GM08714 (cell line): ENCODE results near the gene BCL11B.

ENCODE experiments used
- H3K4me3 ChIP-seq: fragments of 200-500 bp; sonication (Bioruptor generic); 2 replicates; pipeline ENCODE4 v1.5.1; 2014; ENCODE audit warnings: mild to moderate bottlenecking, low read length, inconsistent platforms
- ZNF274 ChIP-seq: IDR thresholded peaks from 2 replicates; pipeline ENCODE4 v1.6.1; 2012; ENCODE audit warnings: mild to moderate bottlenecking, low read depth, low read length

The BCL11B gene

DNA sequence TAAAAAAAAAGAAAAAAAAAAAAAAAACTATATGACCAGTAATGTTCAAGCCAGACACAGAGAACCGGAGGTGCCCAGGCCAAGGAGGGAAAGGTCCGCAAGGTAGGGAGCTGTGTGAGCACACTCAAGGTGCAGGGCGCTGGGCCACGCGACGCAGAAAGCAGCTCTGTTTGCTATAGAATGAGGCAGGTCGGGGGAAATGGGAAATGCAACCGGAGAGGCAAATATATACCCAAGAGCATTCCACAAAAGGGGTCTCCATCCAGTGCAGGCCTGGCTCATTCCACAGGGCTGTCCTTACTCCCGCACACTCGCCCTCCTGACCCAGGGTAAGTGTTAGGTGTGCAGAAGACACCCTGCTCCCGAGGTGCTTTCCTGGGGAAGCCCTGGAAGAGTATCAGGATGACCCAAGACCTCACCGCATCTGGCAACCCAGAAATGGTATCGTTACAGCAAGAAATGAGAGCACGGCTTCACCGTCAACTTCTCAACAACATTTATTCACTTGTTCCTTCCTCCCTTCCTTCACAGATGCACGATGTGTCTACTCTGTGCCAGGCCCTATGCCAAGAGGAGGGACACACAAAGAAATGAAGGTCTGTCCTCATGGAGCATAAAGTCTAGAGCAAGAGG is 86.4 kb downstream of the BCL11B start:
- no peak for TF ChIP-seq ZNF274
- H3K4me3 ChIP-seq, result no peak overlapping the region

DNA sequence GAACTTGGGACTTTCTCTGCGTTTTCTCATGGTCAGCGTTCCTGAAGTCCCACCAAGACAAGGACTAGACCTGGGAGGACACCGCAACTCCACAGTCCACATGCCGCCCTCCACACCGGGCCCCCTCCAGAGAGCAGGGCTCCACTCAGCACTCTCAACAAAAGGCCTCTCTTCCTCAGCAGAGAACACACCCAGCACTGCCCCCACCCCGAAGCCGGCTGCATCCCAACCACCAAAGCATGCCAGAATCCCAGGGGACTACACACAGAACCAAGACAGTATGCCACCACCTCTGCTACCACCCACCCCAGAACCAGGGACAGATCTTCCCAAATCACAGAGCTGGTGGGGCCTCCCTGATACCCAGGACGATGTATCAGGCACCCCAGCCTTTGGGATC is 88.3 kb downstream of the BCL11B start:
- H3K4me3 ChIP-seq, result no peak overlapping the region
- TF ChIP-seq ZNF274, result no peak

DNA sequence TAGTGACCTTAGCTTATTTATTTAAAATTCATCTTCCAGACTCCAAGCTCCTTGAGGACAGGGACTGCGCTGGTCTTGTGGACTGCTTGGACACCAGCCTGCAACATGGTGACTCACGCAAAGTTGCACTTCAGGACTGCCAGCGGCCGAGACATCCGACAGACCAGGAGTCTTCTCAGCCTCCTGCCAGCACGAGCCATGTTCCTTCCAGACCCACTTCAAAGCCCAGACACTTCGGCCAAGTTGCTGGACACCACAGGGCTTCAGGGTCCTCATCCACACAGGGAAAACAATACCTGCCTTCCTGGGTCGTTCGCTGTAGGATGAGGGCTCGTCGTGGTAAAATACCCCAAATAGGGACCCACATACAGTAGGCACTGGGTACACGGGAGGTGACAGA is 88.7 kb downstream of the BCL11B start:
- H3K4me3 ChIP-seq, result no peak overlapping the region
- no peak for TF ChIP-seq ZNF274

DNA sequence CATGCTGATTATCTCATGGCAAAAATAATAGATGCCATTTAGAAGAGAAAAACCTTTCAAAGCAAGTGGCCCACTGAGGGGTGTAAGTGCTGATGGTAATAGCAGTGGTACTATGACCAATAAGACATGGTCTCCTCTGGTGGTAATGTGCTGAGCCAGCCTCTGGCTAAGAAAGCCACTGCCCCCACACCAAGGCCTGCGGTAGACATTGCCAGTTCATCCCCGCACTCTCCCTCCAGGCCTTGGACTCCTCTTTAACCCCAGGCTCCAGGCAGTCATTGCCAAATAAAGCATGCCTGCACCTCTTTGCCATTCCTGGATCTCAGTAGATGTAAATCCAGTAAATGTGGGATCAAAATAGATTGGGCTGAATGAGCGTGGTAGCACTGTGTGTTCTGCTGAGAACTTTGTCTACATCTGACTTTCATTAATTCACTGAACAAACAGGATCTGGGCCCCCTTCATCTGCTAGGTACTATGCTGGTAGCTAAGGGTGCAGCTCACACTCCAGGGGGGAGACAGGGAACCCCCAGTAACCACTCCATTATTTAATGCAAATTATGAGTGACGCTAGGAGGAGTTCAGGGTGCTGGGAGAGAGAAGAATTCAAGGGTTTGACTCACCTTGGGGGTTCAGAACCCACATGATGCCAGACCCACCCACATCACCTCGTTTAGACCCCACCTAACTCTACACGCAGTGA is 89.3 kb downstream of the BCL11B start:
- H3K4me3 ChIP-seq, result no peak overlapping the region
- TF ChIP-seq ZNF274, result no peak

DNA sequence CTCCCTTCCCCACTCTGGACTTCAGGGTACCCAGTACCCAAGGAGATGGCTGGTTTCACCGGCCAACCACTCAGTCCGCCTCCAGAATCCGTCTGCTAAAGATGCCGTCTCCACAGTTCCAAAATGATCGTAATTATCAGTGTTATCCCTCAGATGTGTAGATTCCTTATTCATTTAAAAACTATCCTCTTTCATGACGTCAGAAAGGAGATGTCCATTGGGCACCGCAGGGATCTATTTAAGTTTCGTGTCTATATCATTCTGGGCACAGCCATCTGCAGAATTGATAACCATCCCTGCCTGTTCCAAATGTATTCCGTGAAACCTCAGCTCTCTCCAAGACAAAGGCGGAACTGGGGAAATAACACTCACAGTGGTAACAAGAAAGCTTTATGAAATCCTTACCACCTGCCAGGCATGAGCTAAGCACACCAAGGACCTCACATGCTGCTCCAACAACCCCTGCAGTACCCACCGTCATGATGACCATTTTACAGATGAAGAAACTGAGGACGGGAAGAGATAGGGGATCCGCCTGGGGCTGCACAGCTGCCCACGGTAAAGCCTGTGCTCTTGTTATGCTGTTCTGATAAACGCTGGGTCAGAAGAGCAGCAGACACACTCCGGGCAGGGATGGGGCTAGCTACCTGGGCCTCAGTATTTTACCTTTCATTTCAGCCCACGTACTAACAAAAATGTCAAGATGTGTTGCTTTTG is 90.0 kb downstream of the BCL11B start:
- TF ChIP-seq ZNF274, result no peak

DNA sequence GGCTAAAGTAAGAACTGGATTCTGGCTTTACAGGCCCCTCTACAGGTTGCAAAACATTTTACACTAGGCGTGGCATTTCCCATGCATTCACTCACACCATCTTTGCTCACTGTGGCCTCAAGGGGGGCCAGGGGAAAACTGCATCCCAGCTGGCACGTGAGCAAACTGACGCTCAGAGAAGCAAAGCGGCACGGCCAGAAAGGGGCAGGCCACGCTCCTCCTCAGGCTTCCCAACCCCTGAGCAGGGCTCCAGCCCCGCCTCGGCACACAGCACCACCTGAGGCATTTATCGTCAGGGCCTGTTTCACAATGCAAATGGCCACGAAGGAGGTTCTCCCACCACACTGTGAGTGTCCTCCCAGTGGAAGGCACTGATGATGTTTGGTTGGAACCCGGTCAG is 90.8 kb downstream of the BCL11B start:
- TF ChIP-seq ZNF274, result no peak
- H3K4me3 ChIP-seq, result no peak overlapping the region

More for the DNA sequence above, 90.0 kb downstream of the BCL11B start:
- no peak overlapping the region for H3K4me3 ChIP-seq

DNA sequence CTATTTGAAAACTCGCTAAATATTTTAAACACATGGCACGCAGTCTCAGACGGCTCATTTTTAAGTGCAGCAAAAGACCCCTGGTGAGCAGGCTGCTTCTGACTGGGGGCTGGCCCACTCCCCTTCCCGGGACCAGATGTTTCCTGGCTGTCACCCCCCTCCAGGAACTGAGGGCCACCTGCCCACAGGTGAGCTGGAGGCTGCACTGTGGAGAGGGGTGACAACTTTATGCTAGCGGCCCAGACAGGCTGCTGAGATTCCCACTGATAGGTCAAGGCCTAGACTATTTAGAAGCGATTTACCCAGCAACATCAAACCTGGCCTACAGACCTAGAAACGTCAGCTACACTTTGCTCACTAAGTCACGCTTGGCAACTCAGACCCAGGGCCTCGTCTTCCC is 92.1 kb downstream of the BCL11B start:
- no peak for TF ChIP-seq ZNF274
- H3K4me3 ChIP-seq, result no peak overlapping the region

DNA sequence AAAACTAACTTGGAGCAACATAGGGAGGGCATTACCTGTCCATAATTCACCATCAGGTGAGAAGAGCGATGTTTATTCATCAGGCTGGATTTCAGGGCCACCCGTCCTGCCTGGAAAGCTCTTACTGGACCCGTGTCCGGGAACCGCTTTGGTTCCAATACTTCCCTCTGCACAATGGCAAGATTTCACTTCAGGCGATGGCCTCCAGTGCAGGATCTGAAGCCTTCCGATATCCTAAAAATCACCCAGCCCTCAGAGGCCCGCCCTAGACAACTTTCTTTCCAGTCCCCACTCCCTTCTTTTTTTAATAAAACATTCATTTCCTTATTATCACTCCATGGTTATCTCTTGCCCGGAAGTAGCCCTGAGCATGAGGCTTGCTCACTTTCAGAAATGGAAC is 92.5 kb downstream of the BCL11B start:
- H3K4me3 ChIP-seq, result no peak overlapping the region
- TF ChIP-seq ZNF274, result no peak

DNA sequence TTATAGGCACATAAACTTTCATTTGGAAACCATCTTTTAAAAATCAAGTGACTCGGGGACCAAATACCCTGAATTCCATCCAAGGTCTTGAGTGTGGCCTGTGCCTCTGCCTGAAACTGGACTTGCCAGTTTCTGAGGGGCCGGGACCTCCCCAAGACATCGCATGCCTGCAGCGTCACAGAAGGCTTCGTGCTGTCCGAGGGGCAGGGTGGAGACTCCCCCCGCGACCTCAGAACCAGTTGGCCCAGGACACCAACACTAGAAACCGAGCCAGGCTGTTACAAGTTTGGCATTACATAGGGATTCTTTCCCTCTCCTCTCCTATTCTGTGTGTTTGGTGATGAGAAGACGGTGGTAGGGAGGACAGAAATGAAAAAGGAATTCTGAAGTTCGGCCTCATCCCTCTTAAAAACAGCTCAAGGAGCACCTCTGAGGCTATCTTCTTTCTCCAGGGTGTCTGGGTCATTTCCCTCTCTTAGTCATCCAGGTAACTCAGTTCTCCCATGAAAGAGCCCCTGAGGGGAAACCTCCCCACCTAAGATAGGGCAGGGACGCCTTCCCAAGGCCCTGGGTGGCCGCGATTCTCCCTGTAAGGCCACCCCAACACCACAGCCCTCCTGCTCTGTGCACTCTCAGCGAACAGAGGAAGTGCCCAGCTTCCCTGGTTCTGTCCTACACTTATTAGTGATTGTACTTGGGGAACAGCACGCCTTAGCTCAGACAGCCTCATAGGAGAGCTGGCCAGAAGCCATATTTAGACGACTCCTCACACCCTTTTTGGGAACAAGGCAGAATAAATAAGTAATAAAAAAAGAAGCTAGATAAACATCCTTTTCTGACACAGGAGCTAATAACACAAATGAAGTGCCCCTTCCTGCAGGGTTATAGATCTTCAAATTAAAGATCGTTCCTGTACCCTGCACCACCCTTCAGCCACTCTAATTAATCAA is 93.8 kb downstream of the BCL11B start:
- H3K4me3 ChIP-seq, result no peak overlapping the region
- TF ChIP-seq ZNF274, result no peak

DNA sequence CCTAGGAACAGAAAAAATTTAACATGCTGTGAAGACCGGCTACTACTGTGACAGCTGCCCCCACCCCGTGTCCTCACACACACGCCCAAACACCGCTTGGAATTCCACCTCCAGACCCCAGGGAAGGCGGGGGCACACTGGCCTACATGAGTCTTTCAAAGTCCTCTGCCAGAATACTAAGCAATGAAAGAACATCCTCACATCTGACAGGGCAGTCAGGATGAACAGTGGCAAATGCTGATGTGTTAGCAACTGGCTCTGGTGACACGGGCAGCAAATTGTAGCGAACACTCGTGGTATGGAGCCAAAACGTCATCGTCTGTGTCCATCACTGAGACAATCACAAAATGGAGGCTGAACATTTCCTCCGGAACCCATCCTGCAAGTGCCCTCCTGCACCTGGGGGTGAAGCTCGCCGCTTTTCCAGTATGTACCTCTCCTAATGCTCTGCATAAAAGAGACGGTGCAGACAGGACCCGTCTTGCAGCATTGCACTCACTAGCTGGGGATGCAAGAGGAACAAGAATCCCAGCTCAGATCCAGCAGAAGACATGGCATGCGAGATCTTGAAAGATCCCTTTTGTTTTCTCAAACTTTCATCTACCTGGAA is 94.8 kb downstream of the BCL11B start:
- no peak for TF ChIP-seq ZNF274
- H3K4me3 ChIP-seq, result no peak overlapping the region

DNA sequence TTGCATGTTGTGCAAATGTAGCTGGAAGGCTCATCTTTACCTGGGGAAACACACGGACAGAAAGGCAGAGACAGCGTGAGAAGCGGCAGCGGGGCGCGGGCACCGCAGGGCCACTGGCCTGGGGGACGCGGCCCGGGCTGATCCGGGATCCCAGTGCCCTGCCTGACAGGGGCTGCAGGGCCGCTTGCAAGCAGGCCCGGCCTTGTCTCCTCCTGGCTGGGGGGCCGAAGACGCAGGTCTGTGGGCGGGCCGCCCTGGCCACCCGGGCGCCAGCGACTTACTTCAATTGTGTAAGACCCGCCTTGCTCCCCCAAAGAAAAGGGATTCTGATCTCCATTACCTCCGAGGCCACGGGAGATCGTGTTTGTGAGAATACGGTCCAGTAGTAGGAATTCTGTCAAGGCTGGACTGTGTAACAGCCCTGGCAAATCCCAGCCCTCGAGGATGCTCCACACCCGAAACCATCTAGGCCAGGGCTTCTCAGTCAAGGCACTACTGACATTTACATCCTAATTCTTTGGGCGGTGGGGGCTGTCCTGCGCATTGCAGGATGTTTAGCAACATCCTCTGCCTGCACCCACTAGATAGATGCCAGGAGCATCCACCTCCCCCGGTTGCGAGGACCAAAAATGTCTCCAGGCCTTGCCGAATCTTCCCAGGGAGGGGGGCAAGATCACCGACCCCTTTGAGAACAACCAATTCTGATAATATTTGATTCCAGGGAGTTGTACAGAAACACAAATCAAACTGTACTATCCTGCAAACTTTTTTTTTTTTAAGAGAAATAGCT is 95.6 kb downstream of the BCL11B start:
- H3K4me3 ChIP-seq, result no peak overlapping the region
- no peak for TF ChIP-seq ZNF274

DNA sequence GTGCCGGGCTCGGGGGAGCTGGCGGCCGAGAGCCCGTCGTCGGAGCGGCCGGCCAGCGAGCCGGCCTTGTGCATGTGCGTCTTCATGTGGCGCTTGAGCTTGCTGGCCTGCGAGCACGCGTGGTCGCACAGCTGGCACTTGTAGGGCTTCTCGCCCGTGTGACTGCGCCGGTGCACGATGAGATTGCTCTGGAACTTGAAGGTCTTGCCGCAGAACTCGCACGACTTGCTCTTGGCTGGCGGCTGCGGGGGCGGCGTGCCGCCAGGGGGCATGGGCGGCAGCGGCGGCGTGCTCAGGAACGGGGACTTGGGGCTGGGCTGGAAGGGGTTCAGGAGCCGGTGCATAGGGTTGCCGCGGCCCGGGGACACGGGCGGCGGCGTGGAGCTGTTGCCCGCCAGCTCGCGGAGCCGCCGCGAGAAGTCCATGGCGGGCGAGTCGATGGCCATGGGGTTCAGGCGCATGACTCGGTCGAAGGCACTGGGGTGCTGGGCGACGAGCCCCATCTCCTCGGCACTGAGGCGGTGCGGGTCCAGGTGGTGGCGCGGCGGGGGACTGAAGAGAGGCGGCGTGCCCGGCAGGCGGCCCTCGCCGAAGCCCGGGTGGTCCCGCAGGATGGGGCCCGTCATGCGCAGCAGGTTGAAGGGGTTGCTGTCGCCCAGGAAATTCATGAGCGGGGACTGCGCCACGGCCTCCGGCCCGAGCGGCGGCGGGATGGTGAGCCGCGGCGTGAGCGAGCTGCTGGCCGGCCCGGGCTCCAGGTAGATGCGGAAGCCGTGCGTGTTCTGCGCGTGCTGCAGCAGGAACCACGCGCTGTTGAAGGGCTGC is 96.5 kb downstream of the BCL11B start:
- no peak overlapping the region for H3K4me3 ChIP-seq
- no peak for TF ChIP-seq ZNF274

DNA sequence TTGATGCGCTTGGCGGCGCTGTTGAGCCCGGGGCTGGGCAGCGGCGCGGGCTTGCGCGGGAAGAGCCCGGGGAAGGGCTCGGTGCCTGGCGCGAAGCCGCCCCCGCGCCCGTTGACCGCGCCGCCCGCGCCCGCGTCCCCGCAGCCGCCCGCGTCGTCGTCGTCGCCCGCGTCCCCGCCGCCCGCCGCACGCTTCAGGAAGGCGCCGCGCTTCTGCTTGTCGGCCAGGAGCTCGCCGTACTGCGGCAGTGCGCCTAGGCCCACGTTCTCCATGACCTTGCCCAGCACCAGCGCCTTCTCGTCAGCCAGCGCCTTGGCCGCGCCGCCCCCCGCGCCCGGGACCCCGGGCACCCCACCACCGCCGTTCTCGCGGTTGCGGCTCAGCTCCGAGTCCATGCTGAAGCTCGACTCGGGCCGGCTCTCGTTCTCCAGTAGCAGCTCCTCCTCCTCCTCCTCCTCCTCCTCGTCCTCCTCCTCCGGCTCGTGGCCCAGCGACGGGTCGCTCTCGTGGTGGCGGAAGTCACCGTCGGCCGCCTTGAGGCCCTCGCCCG is 97.2 kb downstream of the BCL11B start:
- TF ChIP-seq ZNF274, result no peak
- H3K4me3 ChIP-seq, result no peak overlapping the region
